ENCODE measurements around the gene PSAT1. TPM values are rescaled to one million over a fixed set of nuclear protein-coding genes. Genes with fewer than 3 reads are reported as not detected.

The PSAT1 gene
- total RNA-seq, 1 donor from 2014 or later, result 357 TPM

GRCh38 chr9:78297672-78297961, 692 bp downstream of the PSAT1 start:
- Histone ChIP-seq H2AFZ (replicated peaks) (peak overlapping the region; percentile 81), H3K36me3 (peaks cover 23% of the 10 kb centered on the region), H3K4me1 (peaks cover 15% of the 10 kb centered on the region), H3K4me3 (peak overlapping the region; percentile 82), H3F3A (ENCODE audit: low read depth) (peaks cover 14% of the 10 kb centered on the region), H3K9me3 (ENCODE audit: low read depth) (no peaks in the 10 kb centered on the region), H3K9ac (peak overlapping the region; percentile 69), H3K27ac (peak overlapping the region; percentile 80), H3K79me2 (ENCODE audit: low read depth) (peaks cover 57% of the 10 kb centered on the region), H3K4me2 (peak overlapping the region; percentile 90), H3K27me3 (no peaks in the 10 kb centered on the region), H4K20me1 (ENCODE audit: low read depth) (peaks cover 9% of the 10 kb centered on the region)
- H3K9me3 Mint-ChIP-seq, result no peaks in the 10 kb centered on the region
- TF ChIP-seq EZH2phosphoT487 (IDR thresholded peaks at IDR 0.05), result no peak
- no peak for TF ChIP-seq CTCF (IDR thresholded peaks at IDR 0.05)
- no peak for TF ChIP-seq EZH2 (IDR thresholded peaks at IDR 0.05)
- H3K27ac Mint-ChIP-seq, result peak overlapping the region; percentile 97
- peaks cover 34% of the 10 kb centered on the region for H3K4me1 Mint-ChIP-seq
- DNase-seq (ENCODE audit: low spot score), result no peak
- H3K27me3 Mint-ChIP-seq (ENCODE audit: insufficient read depth, low read depth), result peaks cover 3% of the 10 kb centered on the region
- H3K36me3 Mint-ChIP-seq, result peaks cover 21% of the 10 kb centered on the region
- H3K4me3 Mint-ChIP-seq, result peak overlapping the region; percentile 98

GRCh38 chr9:78298046-78298765, 1.3 kb downstream of the PSAT1 start:
- peak overlapping the region; percentile 90 for H3K4me2 ChIP-seq
- H4K20me1 ChIP-seq (ENCODE audit: low read depth), result peaks cover 9% of the 10 kb centered on the region
- peak overlapping the region; percentile 82 for H3K4me3 ChIP-seq
- peaks cover 23% of the 10 kb centered on the region for H3K36me3 ChIP-seq
- peaks cover 63% of the 10 kb centered on the region for H3K79me2 ChIP-seq (ENCODE audit: low read depth)
- H3K4me3 Mint-ChIP-seq, result peak overlapping the region; percentile 98
- H3K9me3 Mint-ChIP-seq, result no peaks in the 10 kb centered on the region
- H3K4me1 ChIP-seq, result peaks cover 15% of the 10 kb centered on the region
- H3K27ac ChIP-seq, result no peak overlapping the region
- peak; percentile 63 for DNase-seq (ENCODE audit: low spot score)
- H3K9ac ChIP-seq, result peak overlapping the region; percentile 69
- H3K9me3 ChIP-seq (ENCODE audit: low read depth), result no peaks in the 10 kb centered on the region
- peaks cover 14% of the 10 kb centered on the region for H3F3A ChIP-seq (ENCODE audit: low read depth)
- peaks cover 34% of the 10 kb centered on the region for H3K4me1 Mint-ChIP-seq
- H3K36me3 Mint-ChIP-seq, result peaks cover 21% of the 10 kb centered on the region
- no peak overlapping the region for H2AFZ ChIP-seq (replicated peaks)
- no peaks in the 10 kb centered on the region for H3K27me3 ChIP-seq
- H3K27ac Mint-ChIP-seq, result peak overlapping the region; percentile 97
- peaks cover 3% of the 10 kb centered on the region for H3K27me3 Mint-ChIP-seq (ENCODE audit: insufficient read depth, low read depth)
- no peak for TF ChIP-seq EZH2phosphoT487 (IDR thresholded peaks at IDR 0.05)
- no peak for TF ChIP-seq EZH2 (IDR thresholded peaks at IDR 0.05)
- no peak for TF ChIP-seq CTCF (IDR thresholded peaks at IDR 0.05)

- no peak overlapping the region for H2AFZ ChIP-seq (replicated peaks)
- H3K9me3 Mint-ChIP-seq, result no peaks in the 10 kb centered on the region
- peak overlapping the region; percentile 33 for H3K4me3 Mint-ChIP-seq
- H4K20me1 ChIP-seq (ENCODE audit: low read depth), result peaks cover 12% of the 10 kb centered on the region
- H3K36me3 ChIP-seq, result peaks cover 23% of the 10 kb centered on the region
- H3K4me1 Mint-ChIP-seq, result peaks cover 28% of the 10 kb centered on the region
- H3K4me2 ChIP-seq, result no peak overlapping the region
- peaks cover 10% of the 10 kb centered on the region for H3K4me1 ChIP-seq
- peaks cover 79% of the 10 kb centered on the region for H3K79me2 ChIP-seq (ENCODE audit: low read depth)
- no peak overlapping the region for H3K27ac Mint-ChIP-seq
- peaks cover 31% of the 10 kb centered on the region for H3K36me3 Mint-ChIP-seq
- no peak overlapping the region for H3K4me3 ChIP-seq
- no peak for DNase-seq (ENCODE audit: low spot score)
- H3K27me3 ChIP-seq, result no peaks in the 10 kb centered on the region
- no peaks in the 10 kb centered on the region for H3K9me3 ChIP-seq (ENCODE audit: low read depth)
- no peak overlapping the region for H3K9ac ChIP-seq
- no peak overlapping the region for H3K27ac ChIP-seq
- TF ChIP-seq EZH2phosphoT487 (IDR thresholded peaks at IDR 0.05) (no peak), EZH2 (IDR thresholded peaks at IDR 0.05) (no peak), CTCF (IDR thresholded peaks at IDR 0.05) (no peak)
- peaks cover 3% of the 10 kb centered on the region for H3K27me3 Mint-ChIP-seq (ENCODE audit: insufficient read depth, low read depth)
- peaks cover 14% of the 10 kb centered on the region for H3F3A ChIP-seq (ENCODE audit: low read depth)
Observed at GRCh38 chr9:78300209-78300608, 3.3 kb downstream of the PSAT1 start.
